ENCODE results near the gene TCF12. TPM values are rescaled to one million over a fixed set of nuclear protein-coding genes. Genes with fewer than 3 reads are reported as not detected.
A peak's percentile ranks its signal among the peaks of the same experiment; 100 is the strongest.
"Not testable (repeated sequence)": the region's sequence is repeated elsewhere in the genome, so short reads cannot be mapped to it uniquely, and the experiment has no call there.

Gene TCF12
- total and polyA plus RNA-seq, 5 experiments from 2014 or later = 43.2 to 77.3 (median 54.3) TPM

DNA sequence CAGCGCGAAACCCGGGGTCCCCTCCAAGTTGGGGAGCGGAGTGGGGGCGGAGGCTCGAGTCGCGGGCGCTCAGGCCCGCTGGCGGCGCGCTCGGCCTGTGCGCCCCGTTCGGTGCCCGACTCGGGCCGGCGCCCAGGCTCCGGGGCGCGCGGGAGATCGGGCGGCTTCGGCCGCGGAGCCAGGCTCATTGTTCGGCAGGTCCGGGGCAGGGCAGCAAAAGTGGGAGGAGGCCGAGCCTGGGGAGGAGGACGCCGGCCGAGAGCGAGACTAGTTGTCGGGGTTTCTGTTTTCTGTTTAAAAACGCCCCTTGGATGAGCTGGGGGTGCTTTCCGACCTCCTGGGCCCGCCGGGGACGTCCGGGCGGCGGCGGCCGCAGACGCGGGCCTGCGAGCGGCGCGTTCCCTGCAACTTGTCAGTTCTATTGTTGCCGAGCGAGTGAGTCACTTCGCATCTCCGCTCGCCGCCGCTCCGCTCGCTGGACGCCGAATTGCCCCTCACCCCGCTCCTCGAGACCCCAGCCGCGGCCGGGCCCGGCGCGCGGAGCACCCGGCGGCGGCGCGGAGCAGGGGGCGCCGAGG lies 676 bp downstream of the TCF12 start:
- POLR2A ChIA-PET = interaction anchor here (0.7 to 3.0 kb wide), 10 partner anchors 11 to 674 kb away, joined by 3 to 44 read pairs (median 5); no protein-coding TSS in a partner anchor
- peak; percentile 38 to 49 for ATAC-seq
- Mint-ChIP-seq H3K4me3 (peak overlapping the region; percentile 70 to 95 (median 86)), H3K27me3 (no peaks in the 10 kb centered on the region), H3K9me3 (no peaks in the 10 kb centered on the region), H3K27ac (peak overlapping the region in 9 of 10 donors; percentile 27 to 94 (median 81)), H3K4me1 (peaks cover 16 to 50% (median 48%) of the 10 kb centered on the region in 4 donors), H3K36me3 (peaks cover 0 to 21% (median 0%) of the 10 kb centered on the region in 3 donors)
- DNase-seq = peak; percentile 43 to 67 (median 58)

DNA sequence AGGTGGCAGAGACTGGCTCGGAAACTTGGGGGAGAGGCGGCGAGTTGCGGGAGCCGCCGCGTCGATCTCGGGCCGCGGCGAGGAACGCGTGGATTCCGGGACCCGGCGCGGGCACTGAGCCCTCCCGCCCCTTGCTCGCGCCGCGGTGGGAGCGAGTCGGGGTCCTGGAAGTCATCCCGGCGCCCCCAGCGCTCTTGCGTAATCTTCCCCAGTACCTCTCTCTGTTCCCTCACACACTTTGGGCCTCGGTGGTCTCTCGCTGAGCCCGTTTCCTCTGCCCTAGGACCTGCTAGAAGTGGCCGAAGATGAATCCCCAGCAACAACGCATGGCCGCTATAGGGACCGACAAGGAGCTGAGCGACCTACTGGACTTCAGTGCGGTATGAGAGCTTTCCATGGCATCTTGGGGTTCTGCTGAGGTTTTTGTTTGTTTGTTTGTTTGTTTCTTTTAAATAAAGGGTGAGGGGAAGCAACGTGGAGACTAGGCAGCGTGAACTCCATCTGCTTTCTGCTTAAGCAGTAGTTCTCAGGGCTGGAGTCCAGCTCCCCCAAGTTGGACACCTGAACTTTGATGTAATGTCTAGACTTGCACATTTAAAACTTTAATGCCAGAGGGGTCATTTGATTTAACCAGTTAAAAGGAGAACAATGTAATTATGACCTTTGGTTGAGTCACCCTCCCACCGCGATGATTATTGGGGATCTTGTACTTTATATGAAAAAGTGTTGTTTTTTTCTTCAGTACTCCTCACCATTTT lies 1.3 kb downstream of the TCF12 start:
- Mint-ChIP-seq H3K4me1 (peaks cover 18 to 55% (median 54%) of the 10 kb centered on the region in 4 donors), H3K36me3 (peaks cover 0 to 26% (median 2%) of the 10 kb centered on the region in 3 donors), H3K4me3 (peak overlapping the region; percentile 85 to 97 (median 90)), H3K27me3 (no peaks in the 10 kb centered on the region), H3K27ac (peak overlapping the region; percentile 83 to 94 (median 90)), H3K9me3 (no peaks in the 10 kb centered on the region)
- ATAC-seq (peak in 1 of 2 donors; percentile 6), DNase-seq (peak in 3 of 10 donors; percentile 12 to 25 (median 20))
- POLR2A ChIA-PET = interaction anchor here (1.1 to 3.0 kb wide), 7 partner anchors 10 to 675 kb away, joined by 3 to 44 read pairs (median 8); no protein-coding TSS in a partner anchor

DNA sequence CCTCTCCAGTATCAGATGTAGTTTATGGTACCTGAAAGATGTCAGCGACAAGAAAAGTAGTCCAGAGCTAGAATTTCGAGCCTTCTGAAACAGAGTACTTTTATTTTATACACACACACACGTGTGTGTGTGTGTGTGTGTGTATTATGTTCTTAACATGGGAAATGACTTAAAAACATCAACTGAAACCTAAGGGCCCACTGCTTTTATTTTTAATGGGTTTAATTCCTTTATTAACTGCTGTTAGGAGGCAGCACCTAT lies 1.9 kb downstream of the TCF12 start:
- POLR2A ChIA-PET = interaction anchor here (1.4 to 3.0 kb wide), 4 partner anchors 14 to 676 kb away, joined by 3 to 44 read pairs (median 7); no protein-coding TSS in a partner anchor
- Mint-ChIP-seq H3K4me3 (peak overlapping the region; percentile 85 to 97 (median 90)), H3K9me3 (no peaks in the 10 kb centered on the region), H3K4me1 (peaks cover 18 to 56% (median 54%) of the 10 kb centered on the region in 4 donors), H3K27ac (peak overlapping the region; percentile 83 to 94 (median 90)), H3K27me3 (no peaks in the 10 kb centered on the region), H3K36me3 (peaks cover 0 to 28% (median 4%) of the 10 kb centered on the region in 3 donors)
- DNase-seq = no peak
- no peak for ATAC-seq

DNA sequence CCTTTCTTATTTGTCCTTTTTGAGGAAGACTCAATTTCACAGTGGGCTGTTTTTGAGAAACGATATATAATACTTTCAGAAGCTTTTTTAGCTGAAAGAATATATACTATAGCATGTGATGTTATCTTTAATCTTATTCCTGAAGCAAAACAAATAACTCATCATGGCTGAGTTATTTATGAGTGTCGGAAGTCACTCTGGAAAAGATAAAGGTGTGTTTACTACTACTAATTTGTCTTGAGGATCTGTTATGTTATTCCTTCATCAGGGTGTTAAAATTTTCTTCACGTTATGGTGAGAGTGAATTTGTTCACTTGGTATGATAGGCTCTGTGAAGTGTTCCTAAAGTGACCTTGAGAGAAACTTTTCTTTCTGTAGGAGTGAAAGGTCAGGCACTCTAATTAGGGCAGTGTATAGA lies 4.7 kb downstream of the TCF12 start:
- POLR2A ChIA-PET = no interaction called here
- no peak for DNase-seq
- no peaks in the 10 kb centered on the region for H3K9me3 Mint-ChIP-seq
- H3K4me3 Mint-ChIP-seq = peak overlapping the region in 2 of 10 donors; percentile 7 to 15
- H3K36me3 Mint-ChIP-seq = peaks cover 0 to 49% (median 14%) of the 10 kb centered on the region in 3 donors
- H3K27ac Mint-ChIP-seq = peak overlapping the region in 5 of 10 donors; percentile 1 to 66 (median 37)
- no peaks in the 10 kb centered on the region for H3K27me3 Mint-ChIP-seq
- ATAC-seq = no peak
- peaks cover 25 to 65% (median 59%) of the 10 kb centered on the region in 4 donors for H3K4me1 Mint-ChIP-seq

DNA sequence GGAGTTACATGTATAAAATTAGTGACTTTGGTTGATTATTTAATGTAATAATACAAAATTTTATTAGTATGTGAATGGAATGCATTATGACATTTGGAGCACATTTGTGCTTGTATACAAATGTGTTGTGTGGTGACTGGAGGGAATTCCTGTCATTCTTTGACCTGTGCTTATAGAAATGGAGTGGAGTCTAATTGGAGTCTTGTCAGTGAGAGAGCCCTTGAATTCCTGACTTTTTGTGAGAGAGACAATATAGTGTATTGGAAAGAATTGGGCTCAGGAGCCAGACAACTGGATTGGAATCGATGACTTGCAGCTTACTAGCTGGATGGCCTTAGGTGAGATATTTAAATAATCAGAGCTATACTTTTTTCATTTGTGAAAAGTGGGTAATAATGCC lies 9.4 kb downstream of the TCF12 start:
- H3K27me3 Mint-ChIP-seq = no peaks in the 10 kb centered on the region
- no peak for ATAC-seq
- no peak overlapping the region for H3K4me3 Mint-ChIP-seq
- H3K27ac Mint-ChIP-seq = peak overlapping the region in 4 of 10 donors; percentile 4 to 46 (median 9)
- H3K9me3 Mint-ChIP-seq = no peaks in the 10 kb centered on the region
- peaks cover 27 to 81% (median 75%) of the 10 kb centered on the region in 4 donors for H3K4me1 Mint-ChIP-seq
- peaks cover 0 to 45% (median 14%) of the 10 kb centered on the region in 3 donors for H3K36me3 Mint-ChIP-seq
- POLR2A ChIA-PET = interaction anchor here (4.4 kb wide), 1 partner anchor 9 kb away, joined by 15 read pairs; the partner anchor contains the start of gene TCF12
- no peak for DNase-seq

DNA sequence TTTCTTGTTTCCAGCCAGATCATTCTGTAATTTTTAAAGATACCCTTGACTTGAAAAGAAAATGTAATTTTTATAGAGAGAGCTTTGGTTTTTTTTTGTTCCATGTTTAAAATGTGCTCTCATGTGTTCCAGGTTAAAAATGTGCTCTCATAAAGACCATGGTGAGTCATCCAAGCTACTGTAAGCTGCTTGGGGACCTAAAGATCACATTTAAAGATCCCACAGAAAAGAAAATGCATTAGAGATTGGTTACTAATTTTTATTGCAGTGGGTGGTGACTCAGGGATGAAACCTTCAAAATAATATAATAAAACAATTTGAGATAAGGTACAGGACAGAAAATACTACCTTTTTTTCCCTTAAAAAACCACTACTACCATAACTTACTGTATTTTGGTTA lies 11.0 kb downstream of the TCF12 start:
- peaks cover 4 to 34% (median 22%) of the 10 kb centered on the region in 3 donors for H3K36me3 Mint-ChIP-seq
- H3K27me3 Mint-ChIP-seq = no peaks in the 10 kb centered on the region
- H3K27ac Mint-ChIP-seq = peak overlapping the region in 3 of 10 donors; percentile 26 to 54 (median 39)
- no peak for DNase-seq
- no peak overlapping the region for H3K4me3 Mint-ChIP-seq
- POLR2A ChIA-PET = interaction anchor here (1.2 to 4.4 kb wide), 2 partner anchors 11 to 286 kb away, joined by 3 to 15 read pairs; partner anchors contain the start of gene TCF12
- peaks cover 0 to under 1% (median 0%) of the 10 kb centered on the region in 9 donors for H3K9me3 Mint-ChIP-seq
- peaks cover 24 to 78% (median 72%) of the 10 kb centered on the region in 4 donors for H3K4me1 Mint-ChIP-seq
- no peak for ATAC-seq

DNA sequence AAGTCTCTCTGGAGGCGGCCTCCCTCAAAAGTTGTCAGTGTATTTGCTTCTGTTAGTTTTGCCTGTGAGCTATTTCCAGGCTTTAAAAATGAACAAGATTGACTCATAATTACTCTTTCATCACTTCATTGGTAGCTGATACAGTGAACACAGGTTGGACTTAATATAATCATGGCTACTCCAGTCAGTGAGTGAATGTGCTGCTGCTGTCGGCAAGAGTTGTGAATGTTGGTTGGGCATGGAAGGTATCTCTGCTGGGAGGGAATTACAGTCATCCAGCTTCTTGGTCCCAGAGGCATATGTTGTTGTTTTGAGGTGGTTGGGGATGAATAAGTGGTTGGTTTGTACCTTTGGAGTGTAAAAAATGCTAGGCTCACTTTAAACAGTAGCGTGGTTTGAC lies 11.5 kb downstream of the TCF12 start:
- Mint-ChIP-seq H3K4me1 (peaks cover 29 to 77% (median 74%) of the 10 kb centered on the region in 4 donors), H3K27ac (peak overlapping the region in 7 of 10 donors; percentile 10 to 55 (median 39)), H3K9me3 (peaks cover 0 to 2% (median 0%) of the 10 kb centered on the region in 9 donors), H3K4me3 (peak overlapping the region in 1 of 10 donors; percentile 7), H3K36me3 (peaks cover 9 to 36% (median 24%) of the 10 kb centered on the region in 3 donors), H3K27me3 (no peaks in the 10 kb centered on the region)
- no peak for DNase-seq
- ATAC-seq = no peak
- POLR2A ChIA-PET = interaction anchor here (1.2 to 4.4 kb wide), 2 partner anchors 11 to 286 kb away, joined by 3 to 15 read pairs; partner anchors contain the start of gene TCF12

DNA sequence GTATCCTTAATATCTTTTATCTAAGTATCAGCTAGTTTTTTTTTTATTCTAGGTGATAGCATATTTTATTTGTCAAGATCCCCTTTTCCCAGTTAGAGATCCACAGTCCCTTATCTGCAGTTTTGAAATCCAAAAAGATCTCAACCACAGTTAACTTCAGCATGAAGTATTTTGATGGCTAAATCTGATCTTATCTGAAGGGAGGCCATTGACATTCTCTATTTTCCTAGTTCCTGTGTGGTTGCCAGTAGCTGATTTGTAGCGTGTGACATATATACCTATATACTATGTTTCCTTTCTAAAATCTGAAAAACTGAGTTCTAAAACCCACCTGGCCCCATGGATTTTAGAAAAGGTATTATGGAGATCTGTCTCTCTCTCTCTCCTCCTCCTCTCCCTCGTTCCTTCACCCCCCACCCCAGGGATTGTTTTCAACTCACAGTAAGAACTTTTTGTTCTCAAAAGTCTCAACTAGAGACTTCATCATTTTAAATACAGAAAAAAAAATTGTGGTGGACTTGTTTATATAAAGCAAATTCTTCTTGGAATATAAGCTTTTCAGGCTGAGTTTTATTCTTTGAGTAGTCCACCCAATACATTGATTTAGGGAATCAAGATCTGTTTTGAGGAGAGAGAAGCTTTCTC lies 12.3 kb downstream of the TCF12 start:
- Mint-ChIP-seq H3K4me1 (peaks cover 31 to 78% (median 71%) of the 10 kb centered on the region in 4 donors), H3K4me3 (peak overlapping the region in 8 of 10 donors; percentile 30 to 61 (median 52)), H3K27me3 (no peaks in the 10 kb centered on the region), H3K36me3 (peaks cover 16 to 35% (median 26%) of the 10 kb centered on the region in 3 donors), H3K9me3 (peaks cover 0 to 6% (median 3%) of the 10 kb centered on the region in 9 donors), H3K27ac (peak overlapping the region; percentile 26 to 85 (median 69))
- DNase-seq = no peak
- no peak for ATAC-seq
- POLR2A ChIA-PET = interaction anchor here (4.4 kb wide), 1 partner anchor 12 kb away, joined by 15 read pairs; the partner anchor contains the start of gene TCF12

DNA sequence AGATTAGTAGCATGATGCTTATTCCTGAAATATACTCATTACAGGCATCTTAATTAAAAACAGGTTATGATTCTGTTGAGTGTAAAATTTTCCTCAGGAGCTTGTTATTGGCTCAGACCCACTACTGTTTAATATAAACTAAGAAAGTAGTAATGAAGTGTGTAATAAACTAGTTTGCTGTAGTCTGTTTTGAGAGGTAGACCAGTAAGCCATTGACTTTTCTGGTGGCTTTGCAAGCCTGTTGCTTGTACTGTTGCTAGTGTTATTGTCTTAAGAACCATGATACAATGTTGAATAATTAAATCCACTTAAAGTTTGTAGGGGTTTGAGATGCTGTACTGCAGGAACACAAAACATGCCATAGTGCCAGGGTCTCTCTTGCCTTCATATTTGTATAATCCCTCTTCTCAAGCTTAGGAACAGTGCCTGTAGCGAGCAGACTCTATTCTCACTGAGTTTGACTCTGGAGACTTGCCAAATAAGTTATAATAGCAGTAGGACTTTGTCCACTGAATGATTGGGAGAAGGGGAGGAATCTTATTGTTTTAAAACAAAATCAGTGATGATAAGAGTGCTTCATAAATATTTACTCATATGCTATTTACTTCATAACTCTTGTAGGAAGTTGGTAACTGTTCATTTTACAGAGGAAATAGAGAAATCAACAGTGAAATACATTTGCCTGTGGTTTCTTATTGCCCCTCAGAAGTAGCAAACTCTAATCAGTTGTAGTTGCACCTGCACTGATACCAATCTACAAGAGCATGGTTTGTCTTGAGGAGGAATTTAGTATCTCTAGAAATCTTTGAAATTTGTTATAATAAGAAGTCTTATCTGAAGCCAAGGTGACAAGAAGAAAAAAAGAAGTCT lies 13.4 kb downstream of the TCF12 start:
- Mint-ChIP-seq H3K27ac (peak overlapping the region in 9 of 10 donors; percentile 32 to 85 (median 65)), H3K36me3 (peaks cover 25 to 34% (median 31%) of the 10 kb centered on the region in 3 donors)
- peak; percentile 37 to 67 for ATAC-seq

DNA sequence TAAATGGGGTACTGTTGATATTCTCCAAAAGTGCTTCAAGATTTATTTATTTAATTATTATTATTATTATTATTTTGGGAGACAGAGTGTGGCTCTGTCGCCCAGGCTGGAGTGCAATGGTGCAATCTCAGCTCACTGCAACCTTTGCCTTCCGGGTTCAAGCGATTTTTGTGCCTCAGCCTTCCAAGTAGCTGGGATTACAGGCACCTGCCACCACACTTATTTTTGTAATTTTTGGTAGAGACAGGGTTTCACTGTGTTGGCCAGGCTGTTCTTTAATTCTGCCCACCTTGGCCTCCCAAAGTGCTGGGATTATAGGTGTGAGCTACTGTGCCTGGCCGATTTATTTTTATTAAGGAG lies 14.0 kb downstream of the TCF12 start:
- Mint-ChIP-seq H3K9me3 (peaks cover 0 to 18% (median 5%) of the 10 kb centered on the region in 9 donors), H3K4me3 (peak overlapping the region in 1 of 10 donors; percentile 30), H3K36me3 (peaks cover 28 to 36% (median 33%) of the 10 kb centered on the region in 3 donors), H3K27ac (peak overlapping the region in 1 of 10 donors; percentile 70), H3K4me1 (peaks cover 37 to 80% (median 74%) of the 10 kb centered on the region in 4 donors)
- ATAC-seq, POLR2A ChIA-PET, H3K27me3 Mint-ChIP-seq, DNase-seq: not testable (repeated sequence)

More for the DNA sequence above, 13.4 kb downstream of the TCF12 start:
- POLR2A ChIA-PET = interaction anchor here (4.4 kb wide), 1 partner anchor 13 kb away, joined by 15 read pairs; the partner anchor contains the start of gene TCF12
- Mint-ChIP-seq H3K4me3 (peak overlapping the region; percentile 12 to 60 (median 40)), H3K27me3 (no peaks in the 10 kb centered on the region), H3K9me3 (peaks cover 0 to 15% (median 5%) of the 10 kb centered on the region in 9 donors), H3K4me1 (peaks cover 33 to 78% (median 72%) of the 10 kb centered on the region in 4 donors)
- DNase-seq = peak in 2 of 10 donors; percentile 17 to 34

DNA sequence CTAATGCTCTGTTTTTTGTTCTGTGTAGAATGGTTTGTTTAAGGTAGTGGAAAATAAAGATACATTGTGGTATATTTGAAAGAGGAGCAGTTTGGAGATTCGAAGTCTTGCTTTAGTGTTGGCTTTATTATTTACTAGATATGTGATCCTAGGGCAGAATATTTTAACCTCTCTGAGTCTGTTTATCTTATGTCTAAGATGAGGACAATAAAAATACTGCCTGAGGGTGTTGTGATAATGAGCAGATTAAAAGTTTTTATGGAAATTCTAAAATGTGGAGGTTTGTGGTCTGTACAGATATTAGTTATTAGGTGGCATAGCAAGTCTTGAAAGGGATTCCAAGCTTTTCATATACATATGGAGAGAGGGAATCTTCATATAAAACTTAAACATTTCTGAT lies 15.0 kb downstream of the TCF12 start:
- H3K27me3 Mint-ChIP-seq = no peaks in the 10 kb centered on the region
- POLR2A ChIA-PET = interaction anchor here (1.6 kb wide), 1 partner anchor 14 kb away, joined by 8 read pairs; the partner anchor contains the start of gene TCF12
- no peak for DNase-seq
- no peak for ATAC-seq
- peak overlapping the region in 4 of 10 donors; percentile 7 to 40 (median 23) for H3K27ac Mint-ChIP-seq
- H3K36me3 Mint-ChIP-seq = peaks cover 28 to 34% (median 33%) of the 10 kb centered on the region in 3 donors
- H3K9me3 Mint-ChIP-seq = peaks cover 0 to 18% (median 5%) of the 10 kb centered on the region in 9 donors
- H3K4me1 Mint-ChIP-seq = peaks cover 38 to 83% (median 77%) of the 10 kb centered on the region in 4 donors
- H3K4me3 Mint-ChIP-seq = peak overlapping the region in 1 of 10 donors; percentile 2
